OCI-LY3 (cell line): ENCODE data around the gene PDK2.

Experiments
- H2AFZ ChIP-seq: fragments of 200-600, 300-600 bp; shearing (Covaris generic); 2 replicates; pipeline ENCODE4 v1.6.0; 2014; ENCODE audit warnings: antibody characterized with exemption, low read depth, low read length
- H3K27ac ChIP-seq: fragments of 200-600, 300-600 bp; sonication (generic); 2 replicates; pipeline ENCODE4 v1.5.1; 2014; ENCODE audit warnings: mild to moderate bottlenecking, low read length, moderate library complexity, mixed read lengths
- H3K27me3 ChIP-seq: fragments of 200-600, 300-600 bp; sonication (generic); 2 replicates; pipeline ENCODE4 v1.6.1; 2014; ENCODE audit warnings: low read depth, low read length, mixed read lengths
- H3K36me3 ChIP-seq: fragments of 200-600, 300-600 bp; sonication (generic); replicated peaks from 2 replicates; pipeline ENCODE3; 2014; ENCODE audit warnings: low read depth, low read length, mixed read lengths
- H3K4me1 ChIP-seq: fragments of 300-600, 200-600 bp; sonication (generic); 2 replicates; pipeline ENCODE4 v1.6.1; 2014; ENCODE audit warnings: low read length, mixed read lengths
- H3K4me2 ChIP-seq: fragments of 200-600, 300-600 bp; sonication (generic); 2 replicates; pipeline ENCODE4 v1.6.1; 2014; ENCODE audit warnings: low read length, mixed read lengths
- H3K4me3 ChIP-seq: fragments of 300-600, 200-600 bp; sonication (generic); 2 replicates; pipeline ENCODE4 v1.5.1; 2014; ENCODE audit warnings: antibody characterized with exemption, mild to moderate bottlenecking, low read length, moderate library complexity
- H3K79me2 ChIP-seq: fragments of 300-600, 200-600 bp; shearing (Covaris generic); 2 replicates; pipeline ENCODE4 v1.6.1; 2014; ENCODE audit warnings: mild to moderate bottlenecking, low read length, mixed read lengths
- H3K9ac ChIP-seq: fragments of 300-600, 200-600 bp; shearing (Covaris generic); 2 replicates; pipeline ENCODE4 v1.6.0; 2014; ENCODE audit warnings: mild to moderate bottlenecking, low read length, moderate library complexity
- H3K9me3 ChIP-seq: fragments of 200-600, 300-600 bp; shearing (Covaris generic); 2 replicates; pipeline ENCODE4 v1.6.1; 2014; ENCODE audit warnings: low read length, mixed read lengths; ENCODE audit not compliant: insufficient read depth
- H4K20me1 ChIP-seq: fragments of 200-600, 300-600 bp; sonication (generic); 2 replicates; pipeline ENCODE4 v1.6.1; 2016; ENCODE audit warnings: low read length, mixed read lengths; ENCODE audit not compliant: insufficient read depth
- EZH2phosphoT487 ChIP-seq: fragments of 200-600 bp; shearing (Covaris generic); IDR thresholded peaks from 2 replicates; pipeline ENCODE4 v1.6.1; 2018; ENCODE audit warnings: antibody characterized with exemption, mixed run types, low read depth
- TF ChIP-seq, protein P1 (sequence below): fragments of 200-600, 300-600 bp; sonication (generic); IDR thresholded peaks from 2 replicates; pipeline ENCODE4 v1.5.1; 2014; ENCODE audit warnings: antibody characterized with exemption, low read length, low read depth

The PDK2 gene

DNA sequence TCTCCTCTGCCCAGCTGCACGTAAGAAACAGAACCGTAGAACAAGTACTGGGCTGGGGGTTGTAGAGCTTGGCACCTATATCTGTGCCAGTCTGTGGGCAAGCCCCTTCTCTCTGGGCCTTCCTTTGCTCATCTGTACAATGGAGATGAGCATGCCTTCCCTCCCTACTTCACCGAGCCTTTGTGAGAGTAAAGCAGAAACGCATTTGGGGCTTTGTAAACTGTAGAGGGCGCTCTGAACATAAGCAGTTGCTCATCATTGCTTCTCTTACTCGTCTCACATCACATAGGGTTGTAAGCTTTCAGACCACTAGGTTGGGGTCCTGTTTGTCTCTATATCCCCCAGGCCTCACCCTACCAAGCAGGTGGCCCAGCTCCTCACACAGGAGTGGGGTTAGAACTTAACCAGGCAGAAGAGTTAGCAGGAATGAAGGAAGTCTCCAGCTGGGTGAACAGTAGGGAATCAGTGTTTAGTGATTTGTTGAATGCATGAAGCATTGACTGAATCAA lies 19.8 kb downstream of the PDK2 start:
- Histone ChIP-seq H3K4me2 (no peak overlapping the region), H3K9me3 (no peaks in the 10 kb centered on the region), H2AFZ (no peak overlapping the region), H3K9ac (no peak overlapping the region), H3K27ac (no peak overlapping the region), H3K79me2 (no peaks in the 10 kb centered on the region), H3K4me1 (0 out of 2 replicates have a peak, but pooled peaks cover 6% of the 10 kb centered on the region), H3K4me3 (no peak overlapping the region), H3K36me3 (no peaks in the 10 kb centered on the region), H3K27me3 (peaks cover 3% of the 10 kb centered on the region), H4K20me1 (no peaks in the 10 kb centered on the region)
- TF ChIP-seq, protein P1, sequence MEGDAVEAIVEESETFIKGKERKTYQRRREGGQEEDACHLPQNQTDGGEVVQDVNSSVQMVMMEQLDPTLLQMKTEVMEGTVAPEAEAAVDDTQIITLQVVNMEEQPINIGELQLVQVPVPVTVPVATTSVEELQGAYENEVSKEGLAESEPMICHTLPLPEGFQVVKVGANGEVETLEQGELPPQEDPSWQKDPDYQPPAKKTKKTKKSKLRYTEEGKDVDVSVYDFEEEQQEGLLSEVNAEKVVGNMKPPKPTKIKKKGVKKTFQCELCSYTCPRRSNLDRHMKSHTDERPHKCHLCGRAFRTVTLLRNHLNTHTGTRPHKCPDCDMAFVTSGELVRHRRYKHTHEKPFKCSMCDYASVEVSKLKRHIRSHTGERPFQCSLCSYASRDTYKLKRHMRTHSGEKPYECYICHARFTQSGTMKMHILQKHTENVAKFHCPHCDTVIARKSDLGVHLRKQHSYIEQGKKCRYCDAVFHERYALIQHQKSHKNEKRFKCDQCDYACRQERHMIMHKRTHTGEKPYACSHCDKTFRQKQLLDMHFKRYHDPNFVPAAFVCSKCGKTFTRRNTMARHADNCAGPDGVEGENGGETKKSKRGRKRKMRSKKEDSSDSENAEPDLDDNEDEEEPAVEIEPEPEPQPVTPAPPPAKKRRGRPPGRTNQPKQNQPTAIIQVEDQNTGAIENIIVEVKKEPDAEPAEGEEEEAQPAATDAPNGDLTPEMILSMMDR: peak; percentile 87
- no peak for TF ChIP-seq EZH2phosphoT487

- Histone ChIP-seq H3K36me3 (no peaks in the 10 kb centered on the region), H3K27ac (no peak overlapping the region), H3K9me3 (no peaks in the 10 kb centered on the region), H3K4me2 (no peak overlapping the region), H3K79me2 (no peaks in the 10 kb centered on the region), H3K4me3 (no peak overlapping the region), H3K27me3 (peaks cover 5% of the 10 kb centered on the region), H4K20me1 (no peaks in the 10 kb centered on the region), H3K9ac (no peak overlapping the region), H2AFZ (no peak overlapping the region), H3K4me1 (0 out of 2 replicates have a peak, but pooled peaks cover 6% of the 10 kb centered on the region)
- no peak for TF ChIP-seq EZH2phosphoT487
- TF ChIP-seq, protein P1: no peak
Observed at GRCh38 chr17:50115756-50116155, 20.6 kb downstream of the PDK2 start.

- Histone ChIP-seq H3K4me1 (0 out of 2 replicates have a peak, but pooled peaks cover 6% of the 10 kb centered on the region), H3K4me3 (no peak overlapping the region), H3K4me2 (no peak overlapping the region), H3K9ac (no peak overlapping the region), H4K20me1 (no peaks in the 10 kb centered on the region), H3K36me3 (no peaks in the 10 kb centered on the region), H3K9me3 (no peaks in the 10 kb centered on the region), H3K27me3 (peaks cover 11% of the 10 kb centered on the region), H2AFZ (no peak overlapping the region), H3K79me2 (no peaks in the 10 kb centered on the region), H3K27ac (no peak overlapping the region)
- TF ChIP-seq, protein P1: no peak
- TF ChIP-seq EZH2phosphoT487: no peak
Observed at GRCh38 chr17:50117202-50118051, 22.3 kb downstream of the PDK2 start.

GRCh38 chr17:50118076-50118827 lies 23.1 kb downstream of the PDK2 start:
- peaks cover 11% of the 10 kb centered on the region for H3K27me3 ChIP-seq
- no peaks in the 10 kb centered on the region for H3K79me2 ChIP-seq
- TF ChIP-seq, protein P1: no peak
- no peak for TF ChIP-seq EZH2phosphoT487
- H3K27ac ChIP-seq: no peak overlapping the region
- no peak overlapping the region for H3K9ac ChIP-seq
- 0 out of 2 replicates have a peak, but pooled peaks cover 6% of the 10 kb centered on the region for H3K4me1 ChIP-seq
- H3K9me3 ChIP-seq: no peaks in the 10 kb centered on the region
- H4K20me1 ChIP-seq: no peaks in the 10 kb centered on the region
- H3K4me3 ChIP-seq: no peak overlapping the region
- H2AFZ ChIP-seq: no peak overlapping the region
- H3K36me3 ChIP-seq: no peaks in the 10 kb centered on the region
- H3K4me2 ChIP-seq: no peak overlapping the region
